HL-60/S4 treated with retinoic acid at 250 ng/mL for 4 days and 3 days (cell line): ENCODE data around the gene TENM3.
"Not testable (repeated sequence)": the region's sequence is repeated elsewhere in the genome, so short reads cannot be mapped to it uniquely, and the experiment has no call there.

Source experiments
- in situ Hi-C: fragments of 300-500 bp; cut with MboI; formaldehyde crosslinking; loops from 2 replicates; pipeline ENCODE4 v1.7.0; 2022; ENCODE audit warnings: low sequenced_read_pairs

The TENM3 gene

GRCh38 chr4:182386576-182386975 lies 143.4 kb downstream of the TENM3 start:
- in situ Hi-C loops, result not testable (repeated sequence)

- in situ Hi-C loops, result no loop called here
These were observed 148.0 kb downstream of the TENM3 start for GRCh38 chr4:182391111-182391684.

DNA sequence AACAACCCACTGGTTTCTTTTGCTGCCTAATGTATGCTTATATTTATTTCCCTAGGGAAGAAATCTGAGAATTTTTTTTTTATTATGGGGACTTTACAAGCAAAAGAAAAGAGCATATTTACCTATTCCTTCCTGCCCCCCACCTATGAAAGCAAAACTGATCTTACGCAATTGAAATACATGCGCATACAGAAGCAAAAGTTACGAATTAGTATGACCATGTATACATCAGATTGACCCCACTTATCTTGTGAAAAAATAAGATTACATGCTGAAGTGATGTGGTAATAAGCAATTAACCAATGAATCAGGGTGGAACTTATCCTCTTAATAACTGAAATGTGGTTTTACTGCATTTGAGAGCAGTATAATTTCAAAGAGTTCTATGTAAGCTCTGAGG lies 151.0 kb downstream of the TENM3 start:
- in situ Hi-C loops, result no loop called here

DNA sequence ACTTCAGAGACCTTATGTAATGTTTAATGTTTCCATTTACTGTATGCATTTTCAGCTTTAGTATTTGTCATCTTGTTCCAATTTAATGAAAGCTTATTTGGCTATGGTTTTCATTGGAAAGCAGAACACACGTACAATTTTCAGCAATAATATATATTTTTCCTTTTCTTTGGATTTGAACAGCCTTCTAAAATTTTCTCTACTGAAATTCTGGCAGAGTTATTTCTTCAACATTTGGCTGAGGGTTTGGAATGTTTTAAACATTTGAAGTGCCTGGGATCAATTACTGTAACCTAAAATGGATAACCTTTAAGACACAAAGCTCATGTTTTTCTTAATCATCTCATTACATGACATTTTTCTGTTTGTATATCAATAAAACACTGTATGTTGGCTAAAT lies 156.9 kb downstream of the TENM3 start:
- in situ Hi-C loops, result no loop called here

DNA sequence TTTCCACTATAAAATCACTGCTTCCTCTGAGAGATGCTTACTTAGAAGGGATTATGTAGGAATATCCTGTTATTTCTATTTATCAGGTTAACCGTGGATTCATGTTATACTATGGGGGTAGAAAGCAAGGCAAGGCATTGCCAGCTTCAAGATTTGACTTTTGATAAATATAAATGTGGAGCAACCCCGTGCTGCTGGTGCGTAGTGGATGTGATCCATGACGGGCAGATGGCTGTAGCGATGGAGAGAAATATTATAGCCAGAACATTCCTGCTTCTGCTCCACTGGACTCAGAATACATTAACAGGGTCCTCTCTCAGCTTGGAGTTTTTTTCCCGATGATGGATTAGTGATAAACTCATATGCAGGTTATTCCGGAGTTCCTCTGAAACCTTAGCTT lies 157.6 kb downstream of the TENM3 start:
- in situ Hi-C loops, result no loop called here

GRCh38 chr4:182404376-182404775 lies 161.2 kb downstream of the TENM3 start:
- in situ Hi-C loops, result no loop called here

- in situ Hi-C loops, result no loop called here
These were observed 161.9 kb downstream of the TENM3 start for GRCh38 chr4:182405087-182405486.

GRCh38 chr4:182409271-182409670 lies 166.1 kb downstream of the TENM3 start:
- in situ Hi-C loops, result no loop called here

- in situ Hi-C loops, result no loop called here
These were observed 168.2 kb downstream of the TENM3 start for GRCh38 chr4:182411391-182411790.

GRCh38 chr4:182413550-182413949 lies 170.3 kb downstream of the TENM3 start:
- in situ Hi-C loops, result no loop called here

GRCh38 chr4:182415116-182415515 lies 171.9 kb downstream of the TENM3 start:
- in situ Hi-C loops, result no loop called here

GRCh38 chr4:182416067-182416466 lies 172.9 kb downstream of the TENM3 start:
- in situ Hi-C loops, result no loop called here

GRCh38 chr4:182418054-182418734 lies 175.0 kb downstream of the TENM3 start:
- in situ Hi-C loops, result no loop called here

DNA sequence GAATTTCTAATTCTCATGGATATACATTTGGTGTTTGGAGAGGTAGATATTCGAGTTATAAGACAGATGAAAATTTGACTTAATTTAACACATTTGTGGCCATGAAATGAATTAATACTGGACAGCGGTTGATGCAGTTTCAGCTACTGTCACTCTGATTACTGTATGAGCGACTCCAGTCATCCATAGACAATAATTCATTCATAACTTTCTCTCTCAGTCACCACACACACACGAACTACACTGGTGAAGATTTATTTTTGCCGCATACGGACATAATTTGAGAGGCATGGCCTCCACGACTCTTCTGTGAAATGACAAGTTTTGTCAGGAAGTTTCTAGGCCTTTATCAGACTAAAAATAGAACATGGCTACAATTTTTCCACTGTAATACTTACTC lies 177.0 kb downstream of the TENM3 start:
- in situ Hi-C loops, result no loop called here

GRCh38 chr4:182421753-182422152 lies 178.6 kb downstream of the TENM3 start:
- in situ Hi-C loops, result no loop called here

GRCh38 chr4:182425302-182425701 lies 182.1 kb downstream of the TENM3 start:
- in situ Hi-C loops, result no loop called here

GRCh38 chr4:182426901-182427300 lies 183.7 kb downstream of the TENM3 start:
- in situ Hi-C loops, result no loop called here

DNA sequence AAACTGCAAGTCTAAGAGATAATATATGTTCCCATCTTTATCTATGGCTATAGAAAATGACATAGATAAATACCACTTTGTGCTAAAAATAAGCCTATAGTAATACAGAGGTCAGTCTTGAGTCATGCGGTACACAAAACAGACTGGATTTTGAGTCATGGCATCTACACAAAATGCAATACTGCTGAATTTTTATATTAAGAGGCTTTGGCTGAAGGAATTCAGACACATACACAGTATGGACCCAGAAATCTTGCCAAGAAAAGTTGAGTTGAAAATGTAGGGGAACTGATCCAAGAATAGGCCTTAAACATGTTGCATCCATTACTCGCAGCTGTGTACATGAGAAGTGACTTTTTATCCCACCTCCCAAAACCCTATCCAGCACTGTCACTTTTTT lies 184.4 kb downstream of the TENM3 start:
- in situ Hi-C loops, result no loop called here

GRCh38 chr4:182429896-182430295 lies 186.7 kb downstream of the TENM3 start:
- in situ Hi-C loops, result no loop called here

GRCh38 chr4:182432819-182433218 lies 189.6 kb downstream of the TENM3 start:
- in situ Hi-C loops, result no loop called here

GRCh38 chr4:182434720-182435119 lies 191.5 kb downstream of the TENM3 start:
- in situ Hi-C loops, result no loop called here

- in situ Hi-C loops, result no loop called here
These were observed 192.2 kb downstream of the TENM3 start for GRCh38 chr4:182435401-182435800.

DNA sequence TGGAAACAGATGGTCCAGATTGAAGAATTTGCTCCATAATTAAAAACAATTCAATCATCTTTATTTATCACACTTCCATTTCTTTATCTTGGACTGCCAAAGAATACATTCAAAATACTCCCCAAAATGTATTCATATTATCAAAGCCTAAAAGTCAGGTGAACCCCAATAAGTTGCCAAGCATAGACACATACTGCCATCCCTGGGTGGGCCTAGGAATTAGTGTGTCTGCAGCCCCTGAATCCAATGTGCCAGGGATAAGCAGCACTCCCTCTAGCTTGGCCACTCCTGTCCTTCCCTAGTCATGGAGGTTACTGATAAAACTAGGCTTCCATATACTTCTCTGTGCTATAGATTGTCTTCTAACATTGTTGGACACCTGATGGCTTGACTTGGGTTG lies 199.9 kb downstream of the TENM3 start:
- in situ Hi-C loops, result no loop called here
